ENCODE results near the gene AFG3L2. TPM values are rescaled to one million over a fixed set of nuclear protein-coding genes. Genes with fewer than 3 reads are reported as not detected.

The AFG3L2 gene
- total RNA-seq, 1 experiment from 2014 or later, result 66.7 TPM

- BruUV-seq (replicated peaks), result no TSS peak
- DNase-seq (ENCODE audit: low read depth, low spot score), result no peak
- TF ChIP-seq ZNF274 (IDR thresholded peaks at IDR 0.05; ENCODE audit: low read depth, low read length) (no peak), YY1 (IDR thresholded peaks at IDR 0.05; ENCODE audit: extremely low read depth, insufficient replicate concordance, low read depth, low read length) (no peak), EGR1 (IDR thresholded peaks at IDR 0.05; ENCODE audit: low read depth) (no peak), ELF1 (IDR thresholded peaks at IDR 0.05; ENCODE audit: borderline replicate concordance, low read depth) (no peak), MAX (IDR thresholded peaks at IDR 0.05) (no peak), RAD21 (IDR thresholded peaks at IDR 0.05; ENCODE audit: low read depth) (no peak), FOSL1 (IDR thresholded peaks at IDR 0.05; ENCODE audit: low read depth) (no peak), SP1 (IDR thresholded peaks at IDR 0.05; ENCODE audit: low read depth) (no peak), POLR2A (IDR thresholded peaks at IDR 0.05; ENCODE audit: borderline replicate concordance, extremely low read depth, insufficient read depth, insufficient read length) (no peak), CEBPB (IDR thresholded peaks at IDR 0.05; ENCODE audit: low read depth) (no peak), ZFX (IDR thresholded peaks at IDR 0.05) (no peak), EZH2 (IDR thresholded peaks at IDR 0.05) (no peak), JUND (IDR thresholded peaks at IDR 0.05) (no peak)
- intact Hi-C loops (cut with micrococcal nuclease), result no loop called here
- Histone ChIP-seq H2AFZ (ENCODE audit: low read depth, low read length, poor library complexity, severe bottlenecking) (no peak overlapping the region), H3K9me3 (ENCODE audit: control insufficient read depth in 1 of 2, insufficient read depth in 1 of 2, low read depth in 1 of 2, low read length in 2 of 2) (peaks cover 0 to 5% of the 10 kb centered on the region in 2 experiments; a peak in 1 of 4 replicates), H3K27me3 (ENCODE audit: insufficient read depth, low read length) (no peaks in the 10 kb centered on the region), H3K9ac (ENCODE audit: low read length) (no peak overlapping the region), H3K4me3 (replicated peaks in 1 of 2; ENCODE audit: low read depth in 1 of 2, low read length in 2 of 2) (no peak overlapping the region), H3K36me3 (ENCODE audit: control insufficient read depth in 1 of 2, insufficient read depth in 2 of 2, low read length in 2 of 2) (peaks cover 27 to 67% of the 10 kb centered on the region in 2 experiments), H3K9me2 (ENCODE audit: insufficient read depth) (no peaks in the 10 kb centered on the region), H3K79me2 (ENCODE audit: insufficient read depth, low read length) (peaks cover 87% of the 10 kb centered on the region), H3K4me2 (ENCODE audit: low read length) (no peak overlapping the region), H3K27ac (ENCODE audit: low read depth, low read length) (no peak overlapping the region), H3K4me1 (ENCODE audit: control insufficient read depth in 1 of 2, insufficient read depth in 2 of 2, low read length in 2 of 2) (peaks cover 9 to 10% of the 10 kb centered on the region in 2 experiments), H4K20me1 (ENCODE audit: insufficient read depth) (no peaks in the 10 kb centered on the region; the same call in 1 of the 2 replicates)
- POLR2A ChIA-PET, result no interaction called here
- ATAC-seq, result no peak
- RAD21 ChIA-PET (ENCODE audit: low non-redundant PET in 1 of 2, low total read pairs in 2 of 2, uncharacterized antibody in 2 of 2, unreplicated experiment in 2 of 2), result no interaction called here
- CTCF ChIA-PET, result interaction anchor here (4.5 kb wide), 1 partner anchor 16 kb away, joined by 29 read pairs; no protein-coding TSS in a partner anchor
Observed at GRCh38 chr18:12312976-12313375, 64.1 kb downstream of the AFG3L2 start.

- no peak for ATAC-seq
- BruUV-seq (replicated peaks), result no TSS peak
- TF ChIP-seq EZH2 (IDR thresholded peaks at IDR 0.05) (no peak), EGR1 (IDR thresholded peaks at IDR 0.05; ENCODE audit: low read depth) (no peak), REST (IDR thresholded peaks at IDR 0.05; ENCODE audit: low read depth) (no peak; the same call in 1 of the 2 replicates), EZH2phosphoT487 (IDR thresholded peaks at IDR 0.05; ENCODE audit: borderline replicate concordance) (no peak), CTCF (IDR thresholded peaks at IDR 0.05 in 2 of 3, conservative IDR thresholded peaks at IDR 0.05 in 1 of 3; ENCODE audit: borderline replicate concordance in 1 of 3, insufficient read depth in 1 of 3, low read depth in 2 of 3, low read length in 2 of 3) (no peak)
Observed at GRCh38 chr18:12310762-12311161, 66.3 kb downstream of the AFG3L2 start.

More at GRCh38 chr18:12310762-12311161, 66.3 kb downstream of the AFG3L2 start:
- no peak for DNase-seq (ENCODE audit: low read depth, low spot score)
- H3K9me2 ChIP-seq (ENCODE audit: insufficient read depth), result no peaks in the 10 kb centered on the region
- POLR2A ChIA-PET, result interaction anchor here (1.4 kb wide), 1 partner anchor 9 kb away, joined by 4 read pairs; no protein-coding TSS in a partner anchor
- H3K79me2 ChIP-seq (ENCODE audit: insufficient read depth, low read length), result peaks cover 67% of the 10 kb centered on the region
- no peak overlapping the region for H3K9ac ChIP-seq (ENCODE audit: low read length)
- no peak overlapping the region for H3K4me2 ChIP-seq (ENCODE audit: low read length)
- RAD21 ChIA-PET (ENCODE audit: low non-redundant PET in 1 of 2, low total read pairs in 2 of 2, uncharacterized antibody in 2 of 2, unreplicated experiment in 2 of 2), result no interaction called here
- peaks cover 23 to 52% of the 10 kb centered on the region in 2 experiments for H3K36me3 ChIP-seq (ENCODE audit: control insufficient read depth in 1 of 2, insufficient read depth in 2 of 2, low read length in 2 of 2)
- H3K4me3 ChIP-seq (replicated peaks in 1 of 2; ENCODE audit: low read depth in 1 of 2, low read length in 2 of 2), result no peak overlapping the region
- H3K4me1 ChIP-seq (ENCODE audit: control insufficient read depth in 1 of 2, insufficient read depth in 2 of 2, low read length in 2 of 2), result peaks cover 13 to 19% of the 10 kb centered on the region in 2 experiments
- H3K27ac ChIP-seq (ENCODE audit: low read depth, low read length), result no peak overlapping the region
- intact Hi-C loops (cut with micrococcal nuclease), result no loop called here
- no peaks in the 10 kb centered on the region for H3K27me3 ChIP-seq (ENCODE audit: insufficient read depth, low read length)
- peaks cover 0 to 5% of the 10 kb centered on the region in 2 experiments; a peak in 1 of 4 replicates for H3K9me3 ChIP-seq (ENCODE audit: control insufficient read depth in 1 of 2, insufficient read depth in 1 of 2, low read depth in 1 of 2, low read length in 2 of 2)
- no peaks in the 10 kb centered on the region; the same call in 1 of the 2 replicates for H4K20me1 ChIP-seq (ENCODE audit: insufficient read depth)
- CTCF ChIA-PET, result no interaction called here
- H2AFZ ChIP-seq (ENCODE audit: low read depth, low read length, poor library complexity, severe bottlenecking), result no peak overlapping the region

Measured in HCT116 (cell line).